Measurements from ENCODE around the gene KRTAP17-1. TPM values are rescaled to one million over a fixed set of nuclear protein-coding genes. Genes with fewer than 3 reads are reported as not detected.
A peak's percentile ranks its signal among the peaks of the same experiment; 100 is the strongest.

The KRTAP17-1 gene
- total and polyA plus RNA-seq, 3 donors from 2014 or later: not detected

GRCh38 chr17:41325126-41325525, 9.6 kb upstream of the KRTAP17-1 start:
- Histone ChIP-seq H3K4me3 (no peak overlapping the region), H3K9me3 (no peaks in the 10 kb centered on the region), H3K4me1 (no peaks in the 10 kb centered on the region), H3K27ac (no peak overlapping the region), H3K36me3 (ENCODE audit: low read depth, missing control alignments) (no peaks in the 10 kb centered on the region), H3K27me3 (no peaks in the 10 kb centered on the region)
- DNase-seq: no peak
- WGBS, 2 donors: 89 to 93% methylated on average over 3 to 10 of the region's 10 CpGs
- intact Hi-C loops (cut with DNase I; ENCODE audit: low total_unique reads): loop anchor here (10.0 kb wide), 1 partner anchor 420 kb away; no protein-coding TSS in a partner anchor
- TF ChIP-seq, protein P1, sequence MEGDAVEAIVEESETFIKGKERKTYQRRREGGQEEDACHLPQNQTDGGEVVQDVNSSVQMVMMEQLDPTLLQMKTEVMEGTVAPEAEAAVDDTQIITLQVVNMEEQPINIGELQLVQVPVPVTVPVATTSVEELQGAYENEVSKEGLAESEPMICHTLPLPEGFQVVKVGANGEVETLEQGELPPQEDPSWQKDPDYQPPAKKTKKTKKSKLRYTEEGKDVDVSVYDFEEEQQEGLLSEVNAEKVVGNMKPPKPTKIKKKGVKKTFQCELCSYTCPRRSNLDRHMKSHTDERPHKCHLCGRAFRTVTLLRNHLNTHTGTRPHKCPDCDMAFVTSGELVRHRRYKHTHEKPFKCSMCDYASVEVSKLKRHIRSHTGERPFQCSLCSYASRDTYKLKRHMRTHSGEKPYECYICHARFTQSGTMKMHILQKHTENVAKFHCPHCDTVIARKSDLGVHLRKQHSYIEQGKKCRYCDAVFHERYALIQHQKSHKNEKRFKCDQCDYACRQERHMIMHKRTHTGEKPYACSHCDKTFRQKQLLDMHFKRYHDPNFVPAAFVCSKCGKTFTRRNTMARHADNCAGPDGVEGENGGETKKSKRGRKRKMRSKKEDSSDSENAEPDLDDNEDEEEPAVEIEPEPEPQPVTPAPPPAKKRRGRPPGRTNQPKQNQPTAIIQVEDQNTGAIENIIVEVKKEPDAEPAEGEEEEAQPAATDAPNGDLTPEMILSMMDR (IDR thresholded peaks at IDR 0.05): no peak
- TF ChIP-seq POLR2A (IDR thresholded peaks at IDR 0.05): no peak

- TF ChIP-seq, protein P1 (IDR thresholded peaks at IDR 0.05): no peak
- TF ChIP-seq POLR2A (IDR thresholded peaks at IDR 0.05): no peak
- Histone ChIP-seq H3K4me1 (no peaks in the 10 kb centered on the region), H3K4me3 (no peak overlapping the region), H3K9me3 (no peaks in the 10 kb centered on the region), H3K27ac (no peak overlapping the region), H3K36me3 (ENCODE audit: low read depth, missing control alignments) (no peaks in the 10 kb centered on the region), H3K27me3 (no peaks in the 10 kb centered on the region)
- WGBS, 2 donors: 81 to 84% methylated on average over 16 of the region's 16 CpGs
- intact Hi-C loops (cut with DNase I; ENCODE audit: low total_unique reads): loop anchor here (10.0 kb wide), 1 partner anchor 420 kb away; no protein-coding TSS in a partner anchor
- peak; percentile 30 for DNase-seq
Measured at GRCh38 chr17:41324180-41325075, 8.9 kb upstream of the KRTAP17-1 start.

GRCh38 chr17:41322903-41323895, 7.7 kb upstream of the KRTAP17-1 start:
- Histone ChIP-seq H3K4me1 (no peaks in the 10 kb centered on the region), H3K4me3 (no peak overlapping the region), H3K9me3 (no peaks in the 10 kb centered on the region), H3K27ac (no peak overlapping the region), H3K36me3 (ENCODE audit: low read depth, missing control alignments) (no peaks in the 10 kb centered on the region), H3K27me3 (no peaks in the 10 kb centered on the region)
- no peak for TF ChIP-seq POLR2A (IDR thresholded peaks at IDR 0.05)
- TF ChIP-seq, protein P1 (IDR thresholded peaks at IDR 0.05): no peak
- 84 to 94% methylated on average over 9 to 11 of the region's 11 CpGs for WGBS, 2 donors
- intact Hi-C loops (cut with DNase I; ENCODE audit: low total_unique reads): loop anchor here (10.0 kb wide), 1 partner anchor 418 kb away; no protein-coding TSS in a partner anchor
- DNase-seq: no peak

DNA sequence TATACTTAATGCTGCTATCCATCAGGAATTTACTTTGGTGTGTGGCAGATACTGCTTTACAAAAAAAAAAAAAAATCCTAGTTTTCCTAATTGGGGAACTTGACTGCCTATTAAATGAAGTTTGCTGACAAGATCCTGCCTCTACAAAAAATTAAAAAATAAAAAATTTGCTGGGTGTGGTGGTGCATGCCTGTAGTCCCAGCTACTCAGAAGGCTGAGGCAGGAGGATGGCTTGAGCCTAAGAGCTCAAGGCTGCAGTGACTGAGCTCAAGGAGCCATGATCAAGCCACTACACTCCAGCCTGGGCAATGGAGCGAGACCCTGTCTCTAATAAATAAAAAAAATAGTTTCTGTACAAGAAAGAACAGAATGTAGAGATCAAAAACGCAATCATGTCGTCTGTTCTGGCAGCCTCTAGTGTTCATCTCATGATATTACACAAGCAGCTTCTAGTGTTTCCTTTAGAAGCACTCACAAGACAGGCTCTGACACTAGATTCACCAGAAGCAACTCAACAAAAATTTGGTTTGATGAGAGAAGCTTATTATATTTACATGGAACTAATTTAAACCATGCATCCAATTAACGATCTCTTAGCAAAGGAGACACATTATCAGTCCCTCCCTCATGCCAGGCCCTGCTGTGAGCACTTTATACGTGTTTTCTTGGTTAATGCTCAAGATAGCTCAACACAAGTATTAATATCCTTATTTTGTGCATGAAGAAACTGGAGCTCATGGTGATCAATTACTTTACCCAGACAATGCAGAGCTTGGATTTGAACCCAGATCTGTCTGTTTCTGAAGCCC, 6.8 kb upstream of the KRTAP17-1 start:
- no peaks in the 10 kb centered on the region for H3K36me3 ChIP-seq (ENCODE audit: low read depth, missing control alignments)
- intact Hi-C loops (cut with DNase I; ENCODE audit: low total_unique reads): loop anchor here (10.0 kb wide), 1 partner anchor 417 kb away; no protein-coding TSS in a partner anchor
- no peak overlapping the region for H3K27ac ChIP-seq

More for the DNA sequence above, 6.8 kb upstream of the KRTAP17-1 start:
- no peaks in the 10 kb centered on the region for H3K4me1 ChIP-seq
- H3K4me3 ChIP-seq: no peak overlapping the region
- peak; percentile 36 for DNase-seq
- H3K27me3 ChIP-seq: no peaks in the 10 kb centered on the region
- no peaks in the 10 kb centered on the region for H3K9me3 ChIP-seq
- TF ChIP-seq POLR2A (IDR thresholded peaks at IDR 0.05): no peak
- TF ChIP-seq, protein P1 (IDR thresholded peaks at IDR 0.05): peak; percentile 62 to 81 (median 80)
- WGBS, 2 donors: 43 to 50% methylated on average over 5 of the region's 5 CpGs
